GM12878 (cell line): Measurements from ENCODE around the gene FXYD6. TPM values are rescaled to one million over a fixed set of nuclear protein-coding genes. Genes with fewer than 3 reads are reported as not detected.

ENCODE experiments used
- CBFB ChIP-seq: IDR thresholded peaks from 2 replicates; pipeline ENCODE4 v1.6.1; 2016; ENCODE audit warnings: antibody characterized with exemption, low read depth
- ESRRA ChIP-seq: IDR thresholded peaks from 2 replicates; pipeline ENCODE4 v1.6.1; 2012; ENCODE audit warnings: mild to moderate bottlenecking, low read length, improper control_type of control experiment
- HCFC1 ChIP-seq: fragments of 150-350 bp; IDR thresholded peaks from 2 replicates; pipeline ENCODE4 v1.6.1; 2014; ENCODE audit warnings: low read length
- JUND ChIP-seq: IDR thresholded peaks from 2 replicates; pipeline ENCODE4 v1.6.1; 2012; ENCODE audit warnings: low read depth, mild to moderate bottlenecking, low read length, improper control_type of control experiment, moderate library complexity
- MEF2A ChIP-seq: IDR thresholded peaks from 2 replicates; pipeline ENCODE4 v1.6.1; 2011; ENCODE audit warnings: low read depth, mild to moderate bottlenecking, low read length, moderate library complexity; ENCODE audit not compliant: insufficient read depth
- MYB ChIP-seq: fragments of 150-350 bp; IDR thresholded peaks from 2 replicates; pipeline ENCODE4 v1.6.1; 2014; ENCODE audit warnings: mild to moderate bottlenecking, low read depth, low read length, borderline replicate concordance
- PAX5 ChIP-seq: IDR thresholded peaks from 2 replicates; pipeline ENCODE4 v1.6.1; 2011; ENCODE audit warnings: low read depth, low read length, borderline replicate concordance
- RBBP5 ChIP-seq: fragments of 200-600 bp; sonication (generic); conservative IDR thresholded peaks from 2 replicates; pipeline ENCODE4 v1.6.1; 2016
- RCOR1 ChIP-seq: conservative IDR thresholded peaks from 2 replicates; pipeline ENCODE4 v1.6.1; 2012; ENCODE audit warnings: low read depth, low read length, improper control_type of control experiment
- SREBF2 ChIP-seq: IDR thresholded peaks from 2 replicates; pipeline ENCODE4 v1.6.1; 2012; ENCODE audit warnings: mild to moderate bottlenecking, low read length
- SRF ChIP-seq, 2 experiments: IDR thresholded peaks; 2 replicates each; pipeline ENCODE4 v1.6.1; 2011; ENCODE audit warnings: low read depth in 2 of 2, low read length in 2 of 2, mild to moderate bottlenecking in 1 of 2, moderate library complexity in 1 of 2
- ZBED1 ChIP-seq: IDR thresholded peaks from 2 replicates; pipeline ENCODE4 v1.6.1; 2016; ENCODE audit warnings: borderline replicate concordance
- ZNF274 ChIP-seq: IDR thresholded peaks from one replicate; pipeline ENCODE4 v1.8.0; 2011; ENCODE audit not compliant: insufficient read length, insufficient read depth
- polyA plus RNA-seq, 11 experiments: library from polyadenylated mRNA; depleted of rRNA in 4 of 11; unstranded in 6 of 11; stranded (reverse) in 5 of 11; fragments of >200 nt; fragmentation: Nextera tagmentation in 4 of 11; fragmentation: Illumina TruSeq in 1 of 11; extraction: Ambion mirVana in 4 of 11; extraction: Trizol in 1 of 11; gene quantifications; 1 replicate in 1 of 11; 2 replicates in 10 of 11; pipeline versions ENCODE4 v1.2.1 to v1.2.3, GENCODE V29; 2011 to 2016; ENCODE audit warnings: inconsistent platforms in 2 of 11, missing spikeins in 2 of 11, low read depth in 1 of 11
- total RNA-seq, 4 experiments: library from RNA; depleted of rRNA in 3 of 4; stranded (reverse); fragments of >200 nt in 3 of 4; fragmentation: Illumina TruSeq in 1 of 4; extraction: Trizol in 1 of 4; gene quantifications; 2 replicates each; pipeline versions ENCODE4 v1.2.1 to v1.2.3, GENCODE V29; 2013 to 2021
- TF ChIP-seq, protein P1 (sequence below): fragments of 450-650 bp; IDR thresholded peaks from 2 replicates; pipeline ENCODE4 v1.6.1; 2017; ENCODE audit warnings: low read depth, mild to moderate bottlenecking, moderate library complexity

The FXYD6 gene
- total and polyA plus RNA-seq, 10 of the 15 experiments (the other 5 are each of a cell fraction or from before 2014, with no cell fraction given) = 0.09 to 2.0 (median 0.23) TPM; not detected in 2

DNA sequence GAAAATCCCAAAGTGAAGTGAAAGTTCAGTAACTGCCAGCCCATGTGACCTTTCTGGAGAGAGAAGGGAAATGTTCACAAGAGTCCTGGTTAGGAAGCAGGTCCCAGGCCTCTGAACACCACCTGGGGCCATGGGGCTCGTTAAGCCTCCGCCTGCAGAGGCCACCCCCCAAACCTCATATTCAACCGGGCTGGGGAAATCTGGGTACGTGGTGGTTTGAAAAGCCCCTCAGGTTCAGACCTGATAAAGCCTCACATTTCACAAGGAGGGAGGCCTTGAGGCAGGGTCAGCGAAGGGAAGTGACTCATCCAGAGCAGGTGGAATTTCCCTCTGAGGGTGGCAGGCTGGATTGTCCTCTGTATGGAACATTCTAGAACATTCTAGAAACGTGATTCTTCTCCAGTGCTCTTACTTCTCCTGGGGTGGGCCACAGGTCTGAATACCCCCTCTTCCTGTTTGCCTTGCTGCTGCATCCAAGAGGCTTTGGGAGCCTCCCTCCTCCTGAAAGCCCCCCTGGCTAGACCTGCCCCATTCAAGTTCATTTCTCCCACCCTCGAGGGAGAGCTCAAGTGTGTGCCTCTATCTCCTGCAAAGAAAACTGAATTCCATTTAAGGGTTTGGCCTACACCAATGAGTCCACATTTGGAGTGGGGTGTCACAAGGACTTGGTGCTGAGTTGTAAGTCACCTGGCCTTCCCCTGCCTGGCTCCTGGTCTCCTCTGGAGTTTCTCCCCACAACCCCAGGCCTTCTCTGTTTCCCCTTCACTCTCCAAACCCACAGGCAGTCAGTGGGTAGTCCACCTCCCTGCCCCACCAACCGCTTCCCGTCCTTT is 58.2 kb downstream of the FXYD6 start (continued):
- TF ChIP-seq MYB (no peak), SRF (IDR thresholded peaks at IDR 0.05; ENCODE audit: low read depth in 2 of 2, low read length in 2 of 2) (no peak), HCFC1 (no peak), PAX5 (0 out of 2 replicates have a peak, but pooled peaks have one; percentile 4), ESRRA (no peak), JUND (0 out of 2 replicates have a peak, but pooled peaks have one; percentile 18), ZNF274 (no peak), RBBP5 (no peak), SREBF2 (no peak), ZBED1 (peak; percentile 60; the same call in 1 of the 2 replicates), CBFB (no peak), MEF2A (no peak), RCOR1 (peak; percentile 45; the same call in 1 of the 2 replicates)
- TF ChIP-seq, protein P1, sequence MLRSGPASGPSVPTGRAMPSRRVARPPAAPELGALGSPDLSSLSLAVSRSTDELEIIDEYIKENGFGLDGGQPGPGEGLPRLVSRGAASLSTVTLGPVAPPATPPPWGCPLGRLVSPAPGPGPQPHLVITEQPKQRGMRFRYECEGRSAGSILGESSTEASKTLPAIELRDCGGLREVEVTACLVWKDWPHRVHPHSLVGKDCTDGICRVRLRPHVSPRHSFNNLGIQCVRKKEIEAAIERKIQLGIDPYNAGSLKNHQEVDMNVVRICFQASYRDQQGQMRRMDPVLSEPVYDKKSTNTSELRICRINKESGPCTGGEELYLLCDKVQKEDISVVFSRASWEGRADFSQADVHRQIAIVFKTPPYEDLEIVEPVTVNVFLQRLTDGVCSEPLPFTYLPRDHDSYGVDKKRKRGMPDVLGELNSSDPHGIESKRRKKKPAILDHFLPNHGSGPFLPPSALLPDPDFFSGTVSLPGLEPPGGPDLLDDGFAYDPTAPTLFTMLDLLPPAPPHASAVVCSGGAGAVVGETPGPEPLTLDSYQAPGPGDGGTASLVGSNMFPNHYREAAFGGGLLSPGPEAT = peak; percentile 83; the same call in 1 of the 2 replicates
